HUES6 (cell line): Measurements from ENCODE around the gene DNAH11.
A peak's percentile ranks its signal among the peaks of the same experiment; 100 is the strongest.

Experiments used
- H3K27ac ChIP-seq: 2 replicates; pipeline ENCODE4 v1.7.0; 2013; ENCODE audit warnings: low read depth, mild to moderate bottlenecking, low read length, inconsistent platforms
- H3K27me3 ChIP-seq: 2 replicates; pipeline ENCODE4 v1.6.1; 2013; ENCODE audit warnings: low read length; ENCODE audit not compliant: control insufficient read depth, insufficient read depth
- H3K36me3 ChIP-seq: 2 replicates; pipeline ENCODE4 v1.6.1; 2013; ENCODE audit warnings: low read length; ENCODE audit not compliant: control insufficient read depth, insufficient read depth
- H3K4me1 ChIP-seq: 2 replicates; pipeline ENCODE4 v1.6.1; 2013; ENCODE audit warnings: low read length; ENCODE audit not compliant: control insufficient read depth, insufficient read depth
- H3K4me3 ChIP-seq: 2 replicates; pipeline ENCODE4 v1.5.1; 2013; ENCODE audit warnings: low read depth, low read length
- H3K9ac ChIP-seq: one replicate; pipeline ENCODE4 v1.6.1; 2013; ENCODE audit warnings: mild to moderate bottlenecking, low read length
- H3K9me3 ChIP-seq: 2 replicates; pipeline ENCODE4 v1.6.1; 2013; ENCODE audit warnings: low read depth, low read length; ENCODE audit not compliant: control insufficient read depth, insufficient read depth

DNAH11 gene

GRCh38 chr7:21944616-21945453, 402.0 kb downstream of the DNAH11 start:
- peak overlapping the region; percentile 99 for H3K27ac ChIP-seq
- H3K36me3 ChIP-seq, result peaks cover 4% of the 10 kb centered on the region; the same call in 1 of the 2 replicates
- no peaks in the 10 kb centered on the region for H3K9me3 ChIP-seq
- no peaks in the 10 kb centered on the region; the same call in 1 of the 2 replicates for H3K27me3 ChIP-seq
- H3K9ac ChIP-seq, result peak overlapping the region; percentile 100
- peak overlapping the region; percentile 89 for H3K4me3 ChIP-seq
- peaks cover 61% of the 10 kb centered on the region for H3K4me1 ChIP-seq

DNA sequence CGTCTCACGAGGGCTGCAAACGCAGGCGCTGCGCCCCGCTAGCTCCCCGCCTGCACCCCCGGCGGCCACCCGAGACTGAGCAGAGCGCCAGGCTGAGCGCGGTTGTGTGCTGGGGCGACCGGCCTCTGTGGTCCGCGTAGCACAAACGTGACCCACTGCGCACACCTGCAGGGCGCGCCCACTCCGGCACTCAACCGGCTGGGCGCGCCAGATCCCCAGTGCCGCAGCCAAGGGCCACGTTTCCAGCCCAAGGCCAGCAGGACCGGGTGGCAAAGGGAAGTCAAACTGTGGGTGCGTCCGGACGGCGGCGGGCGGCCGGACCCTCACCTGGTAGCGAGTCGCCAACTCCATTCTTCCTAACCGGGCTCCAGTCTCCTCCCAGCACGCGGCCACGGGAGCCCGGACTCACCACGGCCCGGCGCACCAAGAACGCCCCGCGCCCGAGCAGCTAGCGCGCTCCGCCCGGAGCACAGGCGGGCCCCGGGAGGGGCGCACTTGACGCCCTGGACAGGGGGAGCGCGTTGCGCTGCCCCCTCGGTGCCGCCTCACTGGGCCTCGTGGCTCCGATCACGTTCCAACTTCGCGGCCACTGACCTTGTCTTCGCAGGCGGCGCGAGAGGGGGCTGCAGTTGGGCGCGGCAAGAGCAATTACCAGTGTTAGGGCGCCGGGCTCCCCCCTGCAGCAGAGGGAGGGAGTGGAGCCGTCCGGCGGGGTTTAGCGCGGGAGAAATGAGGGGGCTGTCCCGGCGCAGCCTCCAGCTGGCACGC, 402.8 kb downstream of the DNAH11 start, which contains the start of gene CDCA7L:
Gene CDCA7L (minus strand): TSS at position 446 of the 768 bp plus-strand sequence. CDS start 95 bp downstream, at position 351.
- Histone ChIP-seq H3K36me3 (no peaks in the 10 kb centered on the region), H3K27ac (peak within 1 kb of the TSS; percentile 99), H3K4me1 (peaks cover 52% of the 10 kb centered on the region), H3K9ac (peak within 1 kb of the TSS; percentile 100), H3K9me3 (no peaks in the 10 kb centered on the region), H3K4me3 (peak within 1 kb of the TSS; percentile 89), H3K27me3 (no peaks in the 10 kb centered on the region; the same call in 1 of the 2 replicates)

GRCh38 chr7:21946222-21946709, 403.4 kb downstream of the DNAH11 start:
- Histone ChIP-seq H3K9me3 (no peaks in the 10 kb centered on the region), H3K27ac (peak overlapping the region; percentile 99), H3K27me3 (no peaks in the 10 kb centered on the region; the same call in 1 of the 2 replicates), H3K9ac (peak overlapping the region; percentile 100), H3K4me3 (peak overlapping the region; percentile 89), H3K4me1 (peaks cover 49% of the 10 kb centered on the region), H3K36me3 (no peaks in the 10 kb centered on the region)

GRCh38 chr7:21947056-21947455, 404.2 kb downstream of the DNAH11 start:
- Histone ChIP-seq H3K4me1 (peaks cover 41% of the 10 kb centered on the region), H3K4me3 (no peak overlapping the region), H3K9ac (no peak overlapping the region), H3K9me3 (no peaks in the 10 kb centered on the region), H3K27me3 (no peaks in the 10 kb centered on the region; the same call in 1 of the 2 replicates), H3K27ac (no peak overlapping the region), H3K36me3 (no peaks in the 10 kb centered on the region)

DNA sequence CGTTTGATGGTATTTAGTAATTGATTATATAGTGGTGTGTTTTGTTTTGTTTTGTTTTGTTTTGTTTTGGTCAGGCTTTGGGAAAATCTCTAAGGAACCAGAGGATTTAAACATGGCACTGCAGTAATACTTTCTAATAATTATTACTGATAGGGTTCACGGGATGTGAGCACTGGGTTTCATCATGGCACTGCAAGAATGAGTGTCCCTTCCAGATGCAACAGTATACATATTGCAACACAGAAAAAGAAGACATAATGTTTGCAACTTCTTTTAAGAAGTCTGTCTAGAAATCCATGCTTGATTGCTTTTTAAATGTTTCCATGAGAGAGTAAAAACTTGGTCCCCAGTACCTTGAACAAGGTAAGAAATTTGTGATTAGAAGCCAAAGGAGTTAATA, 405.1 kb downstream of the DNAH11 start:
- Histone ChIP-seq H3K9me3 (no peaks in the 10 kb centered on the region), H3K9ac (no peak overlapping the region), H3K4me1 (peaks cover 32% of the 10 kb centered on the region), H3K27me3 (no peaks in the 10 kb centered on the region; the same call in 1 of the 2 replicates), H3K4me3 (no peak overlapping the region), H3K27ac (no peak overlapping the region), H3K36me3 (no peaks in the 10 kb centered on the region)

DNA sequence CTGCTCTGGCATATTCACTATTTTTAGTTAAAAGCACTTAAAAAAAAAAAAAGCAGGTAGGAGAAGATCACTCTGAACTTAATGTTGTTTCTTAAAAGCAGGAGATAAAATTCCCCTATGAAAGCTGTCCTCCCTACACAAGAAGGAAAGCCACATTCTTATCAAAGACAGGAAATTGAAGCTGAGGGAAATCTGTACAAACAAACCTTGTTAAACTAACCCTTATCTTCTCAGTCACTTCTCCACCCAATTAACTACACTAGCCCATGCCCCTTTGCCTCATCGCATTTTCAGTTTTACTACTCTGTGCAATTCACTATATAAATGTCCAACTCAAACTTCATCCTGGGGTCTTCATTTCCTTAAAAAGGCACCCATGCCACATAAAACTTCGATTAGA, 405.5 kb downstream of the DNAH11 start:
- Histone ChIP-seq H3K27ac (no peak overlapping the region), H3K4me3 (no peak overlapping the region), H3K27me3 (no peaks in the 10 kb centered on the region; the same call in 1 of the 2 replicates), H3K36me3 (no peaks in the 10 kb centered on the region), H3K9me3 (no peaks in the 10 kb centered on the region), H3K9ac (no peak overlapping the region), H3K4me1 (peaks cover 28% of the 10 kb centered on the region)

- Histone ChIP-seq H3K36me3 (no peaks in the 10 kb centered on the region), H3K27me3 (no peaks in the 10 kb centered on the region; the same call in 1 of the 2 replicates), H3K9ac (no peak overlapping the region), H3K27ac (no peak overlapping the region), H3K4me1 (peaks cover 22% of the 10 kb centered on the region), H3K9me3 (no peaks in the 10 kb centered on the region), H3K4me3 (no peak overlapping the region)
These were observed 406.2 kb downstream of the DNAH11 start for GRCh38 chr7:21948887-21949540.
